GM19324 (cell line): ENCODE measurements around the gene MCC.

Experiments
- ATAC-seq: cut with Tn5 transposase; IDR thresholded peaks from one replicate; pipeline ENCODE4 v1.9.1; 2021; ENCODE audit warnings: mild to moderate bottlenecking, moderate library complexity; ENCODE audit not compliant: unreplicated experiment, low FRiP score

MCC gene

GRCh38 chr5:113375480-113376060 lies 112.7 kb downstream of the MCC start:
- ATAC-seq: no peak

- no peak for ATAC-seq
These were observed 114.8 kb downstream of the MCC start for GRCh38 chr5:113373426-113373825.

GRCh38 chr5:113371721-113372196 lies 116.5 kb downstream of the MCC start:
- no peak for ATAC-seq

GRCh38 chr5:113367586-113367985 lies 120.7 kb downstream of the MCC start:
- no peak for ATAC-seq

- no peak for ATAC-seq
These were observed 123.8 kb downstream of the MCC start for GRCh38 chr5:113364466-113364865.

- ATAC-seq: no peak
These were observed 126.6 kb downstream of the MCC start for GRCh38 chr5:113361701-113362100.

GRCh38 chr5:113359419-113359818 lies 128.8 kb downstream of the MCC start:
- ATAC-seq: no peak

GRCh38 chr5:113358696-113359095 lies 129.6 kb downstream of the MCC start:
- ATAC-seq: no peak

GRCh38 chr5:113357696-113358476 lies 130.4 kb downstream of the MCC start:
- no peak for ATAC-seq

- no peak for ATAC-seq
These were observed 131.8 kb downstream of the MCC start for GRCh38 chr5:113356487-113356886.

- no peak for ATAC-seq
These were observed 134.2 kb downstream of the MCC start for GRCh38 chr5:113354055-113354454.

- ATAC-seq: no peak
These were observed 140.7 kb downstream of the MCC start for GRCh38 chr5:113347572-113347971.

GRCh38 chr5:113344973-113345940 lies 143.0 kb downstream of the MCC start:
- no peak for ATAC-seq

GRCh38 chr5:113343343-113343742 lies 144.9 kb downstream of the MCC start:
- no peak for ATAC-seq

- no peak for ATAC-seq
These were observed 147.7 kb downstream of the MCC start for GRCh38 chr5:113340537-113340936.

- ATAC-seq: no peak
These were observed 149.6 kb downstream of the MCC start for GRCh38 chr5:113338628-113339027.

- ATAC-seq: no peak
These were observed 150.5 kb downstream of the MCC start for GRCh38 chr5:113337515-113338415.

- peak; percentile 46 for ATAC-seq
These were observed 151.3 kb downstream of the MCC start for GRCh38 chr5:113336975-113337374.

GRCh38 chr5:113333411-113333810 lies 154.8 kb downstream of the MCC start:
- ATAC-seq: no peak

- ATAC-seq: no peak
These were observed 157.1 kb downstream of the MCC start for GRCh38 chr5:113331209-113331551.
